Measurements from ENCODE around the gene PLEKHA5.

Gene PLEKHA5

GRCh38 chr12:19183121-19183838, 53.7 kb downstream of the PLEKHA5 start:
- no peak for ATAC-seq
- no peak for TF ChIP-seq BACH2 (CRISPR knock-in tag; IDR thresholded peaks at IDR 0.05; ENCODE audit: borderline replicate concordance)
- TF ChIP-seq, protein P1, sequence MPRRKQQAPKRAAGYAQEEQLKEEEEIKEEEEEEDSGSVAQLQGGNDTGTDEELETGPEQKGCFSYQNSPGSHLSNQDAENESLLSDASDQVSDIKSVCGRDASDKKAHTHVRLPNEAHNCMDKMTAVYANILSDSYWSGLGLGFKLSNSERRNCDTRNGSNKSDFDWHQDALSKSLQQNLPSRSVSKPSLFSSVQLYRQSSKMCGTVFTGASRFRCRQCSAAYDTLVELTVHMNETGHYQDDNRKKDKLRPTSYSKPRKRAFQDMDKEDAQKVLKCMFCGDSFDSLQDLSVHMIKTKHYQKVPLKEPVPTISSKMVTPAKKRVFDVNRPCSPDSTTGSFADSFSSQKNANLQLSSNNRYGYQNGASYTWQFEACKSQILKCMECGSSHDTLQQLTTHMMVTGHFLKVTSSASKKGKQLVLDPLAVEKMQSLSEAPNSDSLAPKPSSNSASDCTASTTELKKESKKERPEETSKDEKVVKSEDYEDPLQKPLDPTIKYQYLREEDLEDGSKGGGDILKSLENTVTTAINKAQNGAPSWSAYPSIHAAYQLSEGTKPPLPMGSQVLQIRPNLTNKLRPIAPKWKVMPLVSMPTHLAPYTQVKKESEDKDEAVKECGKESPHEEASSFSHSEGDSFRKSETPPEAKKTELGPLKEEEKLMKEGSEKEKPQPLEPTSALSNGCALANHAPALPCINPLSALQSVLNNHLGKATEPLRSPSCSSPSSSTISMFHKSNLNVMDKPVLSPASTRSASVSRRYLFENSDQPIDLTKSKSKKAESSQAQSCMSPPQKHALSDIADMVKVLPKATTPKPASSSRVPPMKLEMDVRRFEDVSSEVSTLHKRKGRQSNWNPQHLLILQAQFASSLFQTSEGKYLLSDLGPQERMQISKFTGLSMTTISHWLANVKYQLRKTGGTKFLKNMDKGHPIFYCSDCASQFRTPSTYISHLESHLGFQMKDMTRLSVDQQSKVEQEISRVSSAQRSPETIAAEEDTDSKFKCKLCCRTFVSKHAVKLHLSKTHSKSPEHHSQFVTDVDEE (CRISPR knock-in tag; IDR thresholded peaks at IDR 0.05) = no peak
- TF ChIP-seq OSR1 (CRISPR knock-in tag; IDR thresholded peaks at IDR 0.05) = no peak
- no peak for TF ChIP-seq GLIS3 (CRISPR knock-in tag; IDR thresholded peaks at IDR 0.05)
- TF ChIP-seq, protein P2, sequence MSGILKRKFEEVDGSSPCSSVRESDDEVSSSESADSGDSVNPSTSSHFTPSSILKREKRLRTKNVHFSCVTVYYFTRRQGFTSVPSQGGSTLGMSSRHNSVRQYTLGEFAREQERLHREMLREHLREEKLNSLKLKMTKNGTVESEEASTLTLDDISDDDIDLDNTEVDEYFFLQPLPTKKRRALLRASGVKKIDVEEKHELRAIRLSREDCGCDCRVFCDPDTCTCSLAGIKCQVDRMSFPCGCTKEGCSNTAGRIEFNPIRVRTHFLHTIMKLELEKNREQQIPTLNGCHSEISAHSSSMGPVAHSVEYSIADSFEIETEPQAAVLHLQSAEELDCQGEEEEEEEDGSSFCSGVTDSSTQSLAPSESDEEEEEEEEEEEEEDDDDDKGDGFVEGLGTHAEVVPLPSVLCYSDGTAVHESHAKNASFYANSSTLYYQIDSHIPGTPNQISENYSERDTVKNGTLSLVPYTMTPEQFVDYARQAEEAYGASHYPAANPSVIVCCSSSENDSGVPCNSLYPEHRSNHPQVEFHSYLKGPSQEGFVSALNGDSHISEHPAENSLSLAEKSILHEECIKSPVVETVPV (CRISPR knock-in tag; IDR thresholded peaks at IDR 0.05) = no peak
- TF ChIP-seq RARB (CRISPR knock-in tag; IDR thresholded peaks at IDR 0.05) = no peak
- TF ChIP-seq, protein P3, sequence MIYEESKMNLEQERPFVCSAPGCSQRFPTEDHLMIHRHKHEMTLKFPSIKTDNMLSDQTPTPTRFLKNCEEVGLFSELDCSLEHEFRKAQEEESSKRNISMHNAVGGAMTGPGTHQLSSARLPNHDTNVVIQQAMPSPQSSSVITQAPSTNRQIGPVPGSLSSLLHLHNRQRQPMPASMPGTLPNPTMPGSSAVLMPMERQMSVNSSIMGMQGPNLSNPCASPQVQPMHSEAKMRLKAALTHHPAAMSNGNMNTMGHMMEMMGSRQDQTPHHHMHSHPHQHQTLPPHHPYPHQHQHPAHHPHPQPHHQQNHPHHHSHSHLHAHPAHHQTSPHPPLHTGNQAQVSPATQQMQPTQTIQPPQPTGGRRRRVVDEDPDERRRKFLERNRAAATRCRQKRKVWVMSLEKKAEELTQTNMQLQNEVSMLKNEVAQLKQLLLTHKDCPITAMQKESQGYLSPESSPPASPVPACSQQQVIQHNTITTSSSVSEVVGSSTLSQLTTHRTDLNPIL (CRISPR knock-in tag; IDR thresholded peaks at IDR 0.05; ENCODE audit: low read depth) = no peak
- no peak for TF ChIP-seq TCF4 (CRISPR knock-in tag; IDR thresholded peaks at IDR 0.05; ENCODE audit: borderline replicate concordance)
- TF ChIP-seq ZNF70 (CRISPR knock-in tag; IDR thresholded peaks at IDR 0.05) = no peak
- TF ChIP-seq ZNF8 (CRISPR knock-in tag; IDR thresholded peaks at IDR 0.05) = no peak
- no peak for TF ChIP-seq ZC3H10 (CRISPR knock-in tag; IDR thresholded peaks at IDR 0.05)
- TF ChIP-seq TOX (CRISPR knock-in tag; IDR thresholded peaks at IDR 0.05; ENCODE audit: borderline replicate concordance) = no peak
- no peak for TF ChIP-seq PATZ1 (CRISPR knock-in tag; IDR thresholded peaks at IDR 0.05; ENCODE audit: borderline replicate concordance)

DNA sequence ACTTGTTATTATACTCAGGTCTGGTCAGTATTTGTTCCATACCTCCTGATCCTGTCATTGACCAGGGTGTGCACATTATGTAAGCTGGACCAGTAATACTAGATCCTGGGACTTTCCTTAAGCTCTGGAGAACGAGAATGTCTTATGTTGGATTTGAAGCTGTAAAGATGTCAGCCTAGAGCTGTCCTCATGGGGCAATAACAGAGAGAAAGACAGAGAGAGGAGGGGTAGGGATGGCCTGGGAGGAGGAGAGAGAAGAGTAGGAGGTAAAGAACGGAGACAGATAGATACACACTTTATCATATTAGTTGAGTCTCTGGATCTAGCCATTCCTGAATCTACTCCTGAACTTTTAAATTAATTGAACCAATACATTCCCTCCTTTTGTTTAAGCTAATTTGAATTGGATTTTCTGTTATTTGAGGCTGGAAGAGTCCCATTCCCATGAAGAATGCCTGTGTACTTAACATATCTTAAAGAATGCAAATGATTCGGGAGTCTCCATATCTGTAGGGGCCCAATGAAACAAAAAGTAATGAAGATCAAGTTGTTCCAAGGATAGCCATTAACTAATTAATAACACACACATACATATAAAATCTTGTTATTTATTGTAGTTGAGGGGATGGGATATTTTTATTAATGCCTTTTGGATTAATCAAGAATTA, 55.9 kb downstream of the PLEKHA5 start:
- TF ChIP-seq ZFP30 (CRISPR knock-in tag; IDR thresholded peaks at IDR 0.05) (no peak), TOX (CRISPR knock-in tag; IDR thresholded peaks at IDR 0.05; ENCODE audit: borderline replicate concordance) (no peak)
- no peak for ATAC-seq

- no peak for TF ChIP-seq TOX (CRISPR knock-in tag; IDR thresholded peaks at IDR 0.05; ENCODE audit: borderline replicate concordance)
- TF ChIP-seq PATZ1 (CRISPR knock-in tag; IDR thresholded peaks at IDR 0.05; ENCODE audit: borderline replicate concordance) = no peak
- no peak for TF ChIP-seq ZNF70 (CRISPR knock-in tag; IDR thresholded peaks at IDR 0.05)
- TF ChIP-seq POU6F1 (CRISPR knock-in tag; IDR thresholded peaks at IDR 0.05; ENCODE audit: borderline replicate concordance, low read depth) = no peak
- TF ChIP-seq, protein P1 (CRISPR knock-in tag; IDR thresholded peaks at IDR 0.05) = no peak
- TF ChIP-seq ZNF565 (CRISPR knock-in tag; conservative IDR thresholded peaks at IDR 0.05; ENCODE audit: low read depth) = no peak
- TF ChIP-seq RARB (CRISPR knock-in tag; IDR thresholded peaks at IDR 0.05) = no peak
- TF ChIP-seq ARNTL (CRISPR knock-in tag; IDR thresholded peaks at IDR 0.05; ENCODE audit: borderline replicate concordance, low read depth) = no peak
- no peak for TF ChIP-seq TCF4 (CRISPR knock-in tag; IDR thresholded peaks at IDR 0.05; ENCODE audit: borderline replicate concordance)
- ATAC-seq = peak; percentile 60
Observed at GRCh38 chr12:19186722-19187661, 57.5 kb downstream of the PLEKHA5 start.

Data from SK-N-SH treated with all-trans-retinoic acid at 6 μM for 48 hours (cell line).